ENCODE measurements around the gene SCNN1G.

Gene SCNN1G

DNA sequence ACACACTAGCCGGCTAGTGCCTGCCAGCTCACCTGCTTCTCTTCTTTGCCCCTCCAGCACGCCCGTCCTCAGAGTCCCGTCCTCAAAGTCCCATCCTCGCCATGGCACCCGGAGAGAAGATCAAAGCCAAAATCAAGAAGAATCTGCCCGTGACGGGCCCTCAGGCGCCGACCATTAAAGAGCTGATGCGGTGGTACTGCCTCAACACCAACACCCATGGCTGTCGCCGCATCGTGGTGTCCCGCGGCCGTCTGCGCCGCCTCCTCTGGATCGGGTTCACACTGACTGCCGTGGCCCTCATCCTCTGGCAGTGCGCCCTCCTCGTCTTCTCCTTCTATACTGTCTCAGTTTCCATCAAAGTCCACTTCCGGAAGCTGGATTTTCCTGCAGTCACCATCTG, 3.6 kb downstream of the SCNN1G start:
- Mint-ChIP-seq H3K4me3 (no peak overlapping the region), H3K27me3 (peaks cover 74% of the 10 kb centered on the region), H3K36me3 (ENCODE audit: insufficient read depth) (no peaks in the 10 kb centered on the region), H3K9me3 (no peaks in the 10 kb centered on the region), H3K4me1 (peaks cover 12% of the 10 kb centered on the region), H3K27ac (ENCODE audit: low read depth) (no peak overlapping the region)
- ATAC-seq (replicated peaks; ENCODE audit: extremely low read depth, poor library complexity, severe bottlenecking) (no peak), DNase-seq (ENCODE audit: low spot score in 2 of 2) (no peak)

- Mint-ChIP-seq H3K36me3 (ENCODE audit: insufficient read depth) (no peaks in the 10 kb centered on the region), H3K9me3 (no peaks in the 10 kb centered on the region), H3K4me3 (no peak overlapping the region), H3K27me3 (peaks cover 73% of the 10 kb centered on the region), H3K4me1 (peaks cover under 1% of the 10 kb centered on the region), H3K27ac (ENCODE audit: low read depth) (no peak overlapping the region)
- DNase-seq (ENCODE audit: low spot score in 2 of 2) (no peak), ATAC-seq (replicated peaks; ENCODE audit: extremely low read depth, poor library complexity, severe bottlenecking) (no peak)
Measured at GRCh38 chr16:23187341-23187740, 4.8 kb downstream of the SCNN1G start.

DNA sequence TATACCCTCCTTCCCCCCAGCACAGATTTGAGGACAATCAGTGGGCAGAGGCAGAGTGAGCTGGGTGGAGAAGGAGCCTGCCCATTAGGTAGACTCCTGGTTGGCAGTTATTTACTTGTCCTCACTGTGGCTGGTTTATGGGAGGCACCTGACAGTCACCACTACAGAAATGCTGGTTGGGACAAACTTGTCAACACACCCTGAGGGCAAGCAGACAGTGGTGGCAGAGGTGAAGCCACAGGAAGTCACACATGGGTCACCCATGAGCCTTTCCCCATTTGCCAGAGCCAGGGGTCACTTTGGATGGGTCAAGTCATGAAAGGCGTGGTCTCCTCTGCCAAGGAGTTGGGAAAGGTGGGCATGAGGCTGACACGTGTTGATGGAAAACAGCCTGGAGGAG, 6.4 kb downstream of the SCNN1G start:
- Mint-ChIP-seq H3K27me3 (peaks cover 70% of the 10 kb centered on the region), H3K27ac (ENCODE audit: low read depth) (no peak overlapping the region), H3K4me1 (no peaks in the 10 kb centered on the region), H3K36me3 (ENCODE audit: insufficient read depth) (no peaks in the 10 kb centered on the region), H3K4me3 (no peak overlapping the region), H3K9me3 (no peaks in the 10 kb centered on the region)
- no peak for DNase-seq (ENCODE audit: low spot score in 2 of 2)
- no peak for ATAC-seq (replicated peaks; ENCODE audit: extremely low read depth, poor library complexity, severe bottlenecking)

DNA sequence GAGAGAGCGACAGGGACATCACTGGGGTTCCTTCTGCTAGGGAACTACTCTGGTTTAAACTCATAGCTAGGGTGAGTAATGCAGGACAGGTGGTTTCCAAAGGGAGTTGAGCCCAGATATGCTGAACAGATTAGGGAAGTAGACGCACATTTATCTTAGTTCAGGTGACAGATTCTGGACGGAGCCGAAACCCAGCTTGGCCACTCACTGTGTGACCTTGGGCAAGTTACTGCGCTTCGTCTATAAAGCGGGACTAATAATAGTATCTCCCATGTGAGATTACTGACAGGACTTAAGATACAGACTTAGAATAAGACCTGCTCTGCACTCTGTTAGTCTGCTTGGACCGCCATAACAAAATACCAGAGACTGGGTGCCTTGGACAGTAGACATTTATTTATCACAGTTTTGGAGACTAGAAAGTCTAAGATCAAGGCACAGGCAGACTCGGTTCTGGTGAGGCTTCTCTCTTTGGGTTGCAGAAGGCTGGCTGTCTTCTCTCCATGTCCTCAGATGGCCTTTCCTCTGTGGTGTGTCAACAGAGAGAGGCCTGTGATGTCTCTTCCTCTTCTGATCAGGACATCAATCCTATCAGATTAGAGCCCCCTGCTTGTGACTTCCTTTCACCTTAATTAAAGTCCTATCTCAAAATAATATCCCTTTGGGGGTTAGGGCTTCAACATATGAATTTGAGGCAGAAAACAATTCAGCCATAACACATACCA, 12.1 kb downstream of the SCNN1G start:
- Mint-ChIP-seq H3K27ac (ENCODE audit: low read depth) (no peak overlapping the region), H3K9me3 (no peaks in the 10 kb centered on the region), H3K36me3 (ENCODE audit: insufficient read depth) (peaks cover 1% of the 10 kb centered on the region), H3K4me3 (no peak overlapping the region), H3K4me1 (no peaks in the 10 kb centered on the region), H3K27me3 (peaks cover 56% of the 10 kb centered on the region)
- DNase-seq (ENCODE audit: low spot score in 2 of 2) (no peak), ATAC-seq (replicated peaks; ENCODE audit: extremely low read depth, poor library complexity, severe bottlenecking) (no peak)

GRCh38 chr16:23195366-23195978, 12.9 kb downstream of the SCNN1G start:
- Mint-ChIP-seq H3K4me1 (no peaks in the 10 kb centered on the region), H3K4me3 (no peak overlapping the region), H3K27ac (ENCODE audit: low read depth) (no peak overlapping the region), H3K36me3 (ENCODE audit: insufficient read depth) (peaks cover 2% of the 10 kb centered on the region), H3K9me3 (no peaks in the 10 kb centered on the region), H3K27me3 (peaks cover 62% of the 10 kb centered on the region)
- no peak for ATAC-seq (replicated peaks; ENCODE audit: extremely low read depth, poor library complexity, severe bottlenecking)
- no peak for DNase-seq (ENCODE audit: low spot score in 2 of 2)

- DNase-seq (ENCODE audit: low spot score in 2 of 2): no peak
- H3K4me3 Mint-ChIP-seq: no peak overlapping the region
- H3K9me3 Mint-ChIP-seq: no peaks in the 10 kb centered on the region
- peaks cover 2% of the 10 kb centered on the region for H3K36me3 Mint-ChIP-seq (ENCODE audit: insufficient read depth)
- H3K4me1 Mint-ChIP-seq: no peaks in the 10 kb centered on the region
- H3K27me3 Mint-ChIP-seq: peaks cover 64% of the 10 kb centered on the region
- no peak overlapping the region for H3K27ac Mint-ChIP-seq (ENCODE audit: low read depth)
- no peak for ATAC-seq (replicated peaks; ENCODE audit: extremely low read depth, poor library complexity, severe bottlenecking)
Measured at GRCh38 chr16:23196539-23196938, 14.0 kb downstream of the SCNN1G start.

DNA sequence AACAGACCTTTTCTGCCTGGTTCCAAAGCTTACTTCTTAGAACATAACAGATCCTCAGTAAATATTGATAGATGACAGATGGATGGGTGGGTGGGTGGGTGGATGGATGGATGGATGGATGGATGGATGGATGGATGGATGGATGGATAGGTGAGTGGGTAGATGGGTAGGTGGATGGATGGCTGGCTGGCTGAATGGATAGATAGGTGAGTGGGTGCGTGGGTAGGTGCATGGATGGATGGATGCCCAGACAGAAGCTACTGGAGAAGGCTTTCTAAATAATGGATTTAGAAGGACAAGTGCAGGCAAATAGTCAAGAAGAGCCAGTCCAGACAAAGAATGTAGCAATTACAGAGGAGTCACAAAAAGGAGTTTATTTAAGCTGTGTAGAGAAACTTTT, 19.6 kb downstream of the SCNN1G start:
- ATAC-seq (replicated peaks; ENCODE audit: extremely low read depth, poor library complexity, severe bottlenecking) (no peak), DNase-seq (ENCODE audit: low spot score in 2 of 2) (no peak)
- Mint-ChIP-seq H3K27ac (ENCODE audit: low read depth) (no peak overlapping the region), H3K27me3 (peaks cover 67% of the 10 kb centered on the region), H3K9me3 (no peaks in the 10 kb centered on the region), H3K4me3 (no peak overlapping the region), H3K4me1 (no peaks in the 10 kb centered on the region), H3K36me3 (ENCODE audit: insufficient read depth) (peaks cover 2% of the 10 kb centered on the region)

- ATAC-seq (replicated peaks; ENCODE audit: extremely low read depth, poor library complexity, severe bottlenecking) (no peak), DNase-seq (ENCODE audit: low spot score in 2 of 2) (no peak)
- Mint-ChIP-seq H3K4me3 (no peak overlapping the region), H3K27ac (ENCODE audit: low read depth) (no peak overlapping the region), H3K4me1 (no peaks in the 10 kb centered on the region), H3K27me3 (peaks cover 46% of the 10 kb centered on the region), H3K36me3 (ENCODE audit: insufficient read depth) (no peaks in the 10 kb centered on the region), H3K9me3 (no peaks in the 10 kb centered on the region)
Measured at GRCh38 chr16:23206986-23207385, 24.4 kb downstream of the SCNN1G start.

GRCh38 chr16:23207485-23207884, 24.9 kb downstream of the SCNN1G start:
- ATAC-seq (replicated peaks; ENCODE audit: extremely low read depth, poor library complexity, severe bottlenecking) (no peak), DNase-seq (ENCODE audit: low spot score in 2 of 2) (no peak)
- Mint-ChIP-seq H3K9me3 (no peaks in the 10 kb centered on the region), H3K36me3 (ENCODE audit: insufficient read depth) (no peaks in the 10 kb centered on the region), H3K27ac (ENCODE audit: low read depth) (no peak overlapping the region), H3K27me3 (peaks cover 41% of the 10 kb centered on the region), H3K4me3 (no peak overlapping the region), H3K4me1 (no peaks in the 10 kb centered on the region)

GRCh38 chr16:23209606-23210005, 27.1 kb downstream of the SCNN1G start:
- DNase-seq (ENCODE audit: low spot score in 2 of 2): no peak
- H3K4me3 Mint-ChIP-seq: no peak overlapping the region
- H3K9me3 Mint-ChIP-seq: no peaks in the 10 kb centered on the region
- H3K4me1 Mint-ChIP-seq: no peaks in the 10 kb centered on the region
- peaks cover 41% of the 10 kb centered on the region for H3K27me3 Mint-ChIP-seq
- H3K27ac Mint-ChIP-seq (ENCODE audit: low read depth): no peak overlapping the region
- no peak for ATAC-seq (replicated peaks; ENCODE audit: extremely low read depth, poor library complexity, severe bottlenecking)
- no peaks in the 10 kb centered on the region for H3K36me3 Mint-ChIP-seq (ENCODE audit: insufficient read depth)

GRCh38 chr16:23213831-23214230, 31.3 kb downstream of the SCNN1G start:
- H3K4me3 Mint-ChIP-seq: no peak overlapping the region
- H3K4me1 Mint-ChIP-seq: no peaks in the 10 kb centered on the region
- ATAC-seq (replicated peaks; ENCODE audit: extremely low read depth, poor library complexity, severe bottlenecking) (no peak), DNase-seq (ENCODE audit: low spot score in 2 of 2) (no peak)
- H3K9me3 Mint-ChIP-seq: no peaks in the 10 kb centered on the region
- H3K27me3 Mint-ChIP-seq: peaks cover 59% of the 10 kb centered on the region
- H3K36me3 Mint-ChIP-seq (ENCODE audit: insufficient read depth): no peaks in the 10 kb centered on the region
- no peak overlapping the region for H3K27ac Mint-ChIP-seq (ENCODE audit: low read depth)

DNA sequence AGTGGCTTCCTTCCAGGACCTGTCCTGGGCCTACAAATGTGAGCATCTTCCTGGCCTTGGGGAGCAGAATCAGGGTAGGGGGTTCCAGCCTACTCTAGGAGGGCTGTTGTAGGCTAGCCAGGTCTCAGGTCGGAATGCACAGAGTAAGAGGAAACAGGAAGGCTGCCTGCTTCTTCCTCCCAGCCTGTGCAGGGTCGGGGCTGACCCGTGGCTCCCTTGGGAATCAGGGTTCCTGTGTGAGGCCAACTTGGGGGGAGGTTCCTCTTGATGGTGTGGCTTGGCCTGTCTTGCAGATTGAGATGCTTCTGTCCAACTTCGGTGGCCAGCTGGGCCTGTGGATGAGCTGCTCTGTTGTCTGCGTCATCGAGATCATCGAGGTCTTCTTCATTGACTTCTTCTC, 32.3 kb downstream of the SCNN1G start:
- Mint-ChIP-seq H3K27ac (ENCODE audit: low read depth) (no peak overlapping the region), H3K4me1 (no peaks in the 10 kb centered on the region), H3K4me3 (no peak overlapping the region)

GRCh38 chr16:23215435-23215834, 32.9 kb downstream of the SCNN1G start:
- DNase-seq (ENCODE audit: low spot score in 2 of 2) (no peak), ATAC-seq (replicated peaks; ENCODE audit: extremely low read depth, poor library complexity, severe bottlenecking) (no peak)
- Mint-ChIP-seq H3K36me3 (ENCODE audit: insufficient read depth) (no peaks in the 10 kb centered on the region), H3K27me3 (peaks cover 66% of the 10 kb centered on the region), H3K9me3 (no peaks in the 10 kb centered on the region), H3K4me3 (no peak overlapping the region), H3K27ac (ENCODE audit: low read depth) (no peak overlapping the region), H3K4me1 (no peaks in the 10 kb centered on the region)

More for the DNA sequence above, 32.3 kb downstream of the SCNN1G start:
- Mint-ChIP-seq H3K9me3 (no peaks in the 10 kb centered on the region), H3K27me3 (peaks cover 59% of the 10 kb centered on the region), H3K36me3 (ENCODE audit: insufficient read depth) (no peaks in the 10 kb centered on the region)
- no peak for DNase-seq (ENCODE audit: low spot score in 2 of 2)
- ATAC-seq (replicated peaks; ENCODE audit: extremely low read depth, poor library complexity, severe bottlenecking): no peak

Data from central memory CD8-positive, alpha-beta T cell (primary cell).